Measurements from ENCODE around the gene CIPC. TPM values are rescaled to one million over a fixed set of nuclear protein-coding genes. Genes with fewer than 3 reads are reported as not detected.

Gene CIPC, protein sequence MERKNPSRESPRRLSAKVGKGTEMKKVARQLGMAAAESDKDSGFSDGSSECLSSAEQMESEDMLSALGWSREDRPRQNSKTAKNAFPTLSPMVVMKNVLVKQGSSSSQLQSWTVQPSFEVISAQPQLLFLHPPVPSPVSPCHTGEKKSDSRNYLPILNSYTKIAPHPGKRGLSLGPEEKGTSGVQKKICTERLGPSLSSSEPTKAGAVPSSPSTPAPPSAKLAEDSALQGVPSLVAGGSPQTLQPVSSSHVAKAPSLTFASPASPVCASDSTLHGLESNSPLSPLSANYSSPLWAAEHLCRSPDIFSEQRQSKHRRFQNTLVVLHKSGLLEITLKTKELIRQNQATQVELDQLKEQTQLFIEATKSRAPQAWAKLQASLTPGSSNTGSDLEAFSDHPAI
- total RNA-seq = 11.7 TPM
- polyA plus RNA-seq = 10.5 TPM
- long read RNA-seq, donor 1 = 0 reads
- long read RNA-seq, donor 2 = 0 reads
- long read RNA-seq, donor 3 = 0 reads
- long read RNA-seq, donor 4, full-length matches to known transcripts = 3 of 3 reads
- long read RNA-seq, donor 4, partial matches to known transcripts = 0 of 3 reads
- long read RNA-seq, donor 4, other reads (novel, unspliced or antisense) = 0 of 3 reads
- long read RNA-seq, donor 5, full-length matches to known transcripts = 7 of 7 reads
- long read RNA-seq, donor 5, partial matches to known transcripts = 0 of 7 reads
- long read RNA-seq, donor 5, other reads (novel, unspliced or antisense) = 0 of 7 reads
- long read RNA-seq, donor 6, full-length matches to known transcripts = 2 of 2 reads
- long read RNA-seq, donor 6, partial matches to known transcripts = 0 of 2 reads
- long read RNA-seq, donor 6, other reads (novel, unspliced or antisense) = 0 of 2 reads
- long read RNA-seq, donor 7, full-length matches to known transcripts = 4 of 4 reads
- long read RNA-seq, donor 7, partial matches to known transcripts = 0 of 4 reads
- long read RNA-seq, donor 7, other reads (novel, unspliced or antisense) = 0 of 4 reads
- long read RNA-seq, donor 8, full-length matches to known transcripts = 3 of 3 reads
- long read RNA-seq, donor 8, partial matches to known transcripts = 0 of 3 reads
- long read RNA-seq, donor 8, other reads (novel, unspliced or antisense) = 0 of 3 reads
- long read RNA-seq, donor 9, full-length matches to known transcripts = 7 of 7 reads
- long read RNA-seq, donor 9, partial matches to known transcripts = 0 of 7 reads
- long read RNA-seq, donor 9, other reads (novel, unspliced or antisense) = 0 of 7 reads
- long read RNA-seq, donor 10, full-length matches to known transcripts = 2 of 2 reads
- long read RNA-seq, donor 10, partial matches to known transcripts = 0 of 2 reads
- long read RNA-seq, donor 10, other reads (novel, unspliced or antisense) = 0 of 2 reads

DNA sequence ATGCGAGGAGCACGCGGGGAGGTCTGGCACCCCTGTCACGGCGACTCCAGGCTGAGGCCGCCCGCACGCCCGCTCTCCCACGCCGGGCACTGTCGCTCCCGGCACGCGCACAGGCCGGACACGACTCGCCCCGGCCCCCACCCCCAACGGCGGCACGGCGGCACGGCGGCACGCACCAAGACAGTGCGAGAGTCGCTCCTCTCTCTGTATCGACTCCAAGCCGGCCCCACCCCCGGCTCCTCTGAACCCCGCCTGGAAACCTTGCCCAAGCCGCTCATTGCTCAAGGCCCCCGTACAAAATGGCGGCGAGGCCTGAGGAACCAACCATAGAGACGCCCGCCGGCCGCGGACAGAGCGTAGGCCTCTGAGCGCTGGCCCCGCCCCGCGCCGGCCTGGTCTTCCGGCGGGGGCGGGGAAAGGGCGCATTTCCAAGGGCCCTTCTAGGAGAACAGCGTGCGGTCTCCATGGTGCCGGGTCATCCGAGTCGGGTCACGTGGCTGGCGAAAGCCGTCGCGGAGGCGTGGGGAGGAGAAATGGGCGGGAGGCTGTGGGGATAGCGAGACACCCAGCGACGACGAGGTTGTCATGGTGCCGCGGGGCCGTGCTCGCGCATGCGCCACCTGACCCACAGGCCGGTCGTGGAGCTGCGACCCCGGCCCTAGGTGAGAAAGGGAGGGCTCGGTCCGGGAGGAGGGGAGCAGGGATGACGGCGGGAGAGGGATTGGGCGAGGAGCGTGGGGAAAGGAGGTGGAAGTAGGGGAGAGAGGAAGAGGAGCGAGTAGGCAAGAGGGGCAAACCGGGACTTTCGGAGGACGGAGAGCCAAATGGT is at the start of gene CIPC:
Gene CIPC (plus strand): TSS at position 559 of the 829 bp plus-strand sequence. CDS start 7,451 bp downstream, outside the sequence.
- peaks cover 5 to 14% of the 10 kb centered on the region in 2 donors for H3K4me1 ChIP-seq (ENCODE audit: control insufficient read depth in 2 of 2, insufficient read depth in 2 of 2, low read length in 2 of 2)
- H3K27ac ChIP-seq (ENCODE audit: low read depth in 1 of 2, low read length in 1 of 2) = peak within 1 kb of the TSS; percentile 92 to 98
- DNase-seq (ENCODE audit: low read depth in 6 of 9, low spot score in 9 of 9) = peak; percentile 92 to 99 (median 98)
- under 1% methylated on average over 87 of the region's 87 CpGs for WGBS
- no peaks in the 10 kb centered on the region for H3K9me3 ChIP-seq (ENCODE audit: control insufficient read depth in 2 of 2, insufficient read depth in 1 of 2, low read length in 1 of 2)
- no peaks in the 10 kb centered on the region for H3K36me3 ChIP-seq (ENCODE audit: control insufficient read depth in 2 of 2, insufficient read depth in 2 of 2, low read length in 1 of 2)
- H3K4me3 ChIP-seq (ENCODE audit: low read length in 2 of 2) = peak within 1 kb of the TSS; percentile 60 to 96
- H3K27me3 ChIP-seq (ENCODE audit: control insufficient read depth in 2 of 2, insufficient read depth in 1 of 2, low read length in 1 of 2) = no peaks in the 10 kb centered on the region

DNA sequence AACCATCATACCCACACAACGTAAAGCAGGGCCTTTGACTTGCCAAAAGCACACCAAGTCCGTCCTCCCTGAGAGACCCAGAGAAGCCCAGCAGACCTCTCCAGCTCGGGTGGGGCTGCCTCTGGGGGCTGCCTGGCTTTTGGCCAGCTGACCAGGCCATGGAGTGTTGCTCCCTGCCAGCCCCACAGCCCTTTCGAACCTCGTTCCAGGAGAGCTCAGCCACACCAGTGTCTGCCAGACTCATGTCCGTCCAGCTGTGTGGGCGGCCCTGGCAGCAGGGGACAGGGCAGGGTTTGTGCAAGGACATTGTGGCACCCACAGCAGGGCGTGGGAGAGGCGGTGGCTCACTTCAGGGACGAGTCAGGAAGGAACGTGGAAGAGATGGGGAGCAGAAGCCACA is 46.9 kb upstream of the CIPC start:
- peaks cover 0 to 9% of the 10 kb centered on the region in 2 donors for H3K9me3 ChIP-seq (ENCODE audit: control insufficient read depth in 2 of 2, insufficient read depth in 1 of 2, low read length in 1 of 2)
- no peak overlapping the region for H3K27ac ChIP-seq (ENCODE audit: low read depth in 1 of 2, low read length in 1 of 2)
- peaks cover 16 to 31% of the 10 kb centered on the region in 2 donors for H3K4me1 ChIP-seq (ENCODE audit: control insufficient read depth in 2 of 2, insufficient read depth in 2 of 2, low read length in 2 of 2)
- H3K27me3 ChIP-seq (ENCODE audit: control insufficient read depth in 2 of 2, insufficient read depth in 1 of 2, low read length in 1 of 2) = no peaks in the 10 kb centered on the region
- H3K4me3 ChIP-seq (ENCODE audit: low read length in 2 of 2) = no peak overlapping the region
- no peaks in the 10 kb centered on the region for H3K36me3 ChIP-seq (ENCODE audit: control insufficient read depth in 2 of 2, insufficient read depth in 2 of 2, low read length in 1 of 2)
- WGBS = 73% methylated on average over 11 of the region's 11 CpGs
- no peak for DNase-seq (ENCODE audit: low read depth in 6 of 9, low spot score in 9 of 9)

- H3K36me3 ChIP-seq (ENCODE audit: control insufficient read depth in 2 of 2, insufficient read depth in 2 of 2, low read length in 1 of 2) = no peaks in the 10 kb centered on the region
- no peak overlapping the region for H3K27ac ChIP-seq (ENCODE audit: low read depth in 1 of 2, low read length in 1 of 2)
- WGBS = 94% methylated on average over 8 of the region's 8 CpGs
- peaks cover 0 to 14% of the 10 kb centered on the region in 2 donors for H3K9me3 ChIP-seq (ENCODE audit: control insufficient read depth in 2 of 2, insufficient read depth in 1 of 2, low read length in 1 of 2)
- H3K4me3 ChIP-seq (ENCODE audit: low read length in 2 of 2) = no peak overlapping the region
- H3K4me1 ChIP-seq (ENCODE audit: control insufficient read depth in 2 of 2, insufficient read depth in 2 of 2, low read length in 2 of 2) = peaks cover 10 to 22% of the 10 kb centered on the region in 2 donors
- no peaks in the 10 kb centered on the region for H3K27me3 ChIP-seq (ENCODE audit: control insufficient read depth in 2 of 2, insufficient read depth in 1 of 2, low read length in 1 of 2)
- no peak for DNase-seq (ENCODE audit: low read depth in 6 of 9, low spot score in 9 of 9)
These were observed 45.6 kb upstream of the CIPC start for GRCh38 chr14:77052281-77053044.

GRCh38 chr14:77053046-77053841 is 44.8 kb upstream of the CIPC start:
- Histone ChIP-seq H3K4me1 (ENCODE audit: control insufficient read depth in 2 of 2, insufficient read depth in 2 of 2, low read length in 2 of 2) (peaks cover 10 to 22% of the 10 kb centered on the region in 2 donors), H3K9me3 (ENCODE audit: control insufficient read depth in 2 of 2, insufficient read depth in 1 of 2, low read length in 1 of 2) (peaks cover 0 to 14% of the 10 kb centered on the region in 2 donors), H3K36me3 (ENCODE audit: control insufficient read depth in 2 of 2, insufficient read depth in 2 of 2, low read length in 1 of 2) (no peaks in the 10 kb centered on the region), H3K4me3 (ENCODE audit: low read length in 2 of 2) (no peak overlapping the region), H3K27ac (ENCODE audit: low read depth in 1 of 2, low read length in 1 of 2) (peak overlapping the region in 1 of 2 donors; percentile 8), H3K27me3 (ENCODE audit: control insufficient read depth in 2 of 2, insufficient read depth in 1 of 2, low read length in 1 of 2) (no peaks in the 10 kb centered on the region)
- DNase-seq (ENCODE audit: low read depth in 6 of 9, low spot score in 9 of 9) = peak in 3 of 9 donors; percentile 83 to 91 (median 90)
- 37% methylated on average over 21 of the region's 21 CpGs for WGBS

DNA sequence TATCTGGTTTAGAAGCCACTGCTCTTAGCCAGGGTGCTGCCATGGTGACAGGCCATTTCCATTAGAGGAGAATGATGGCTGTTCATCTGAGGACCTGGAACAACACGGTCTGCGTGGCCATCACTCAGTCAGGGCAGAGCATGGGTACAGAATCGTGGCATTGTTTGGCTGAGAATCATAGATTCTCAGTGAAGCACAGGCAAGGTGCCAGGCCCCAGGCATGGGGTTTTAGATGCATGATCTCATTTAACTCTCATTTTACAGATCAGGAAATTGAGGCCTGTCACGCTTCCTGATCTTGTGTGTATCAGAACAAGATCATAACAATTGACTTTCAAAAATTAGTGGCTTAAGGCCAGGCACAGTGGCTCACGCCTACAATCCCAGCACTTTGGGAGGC is 42.8 kb upstream of the CIPC start:
- WGBS = 88% methylated on average over 5 of the region's 5 CpGs
- H3K27ac ChIP-seq (ENCODE audit: low read depth in 1 of 2, low read length in 1 of 2) = no peak overlapping the region
- no peak for DNase-seq (ENCODE audit: low read depth in 6 of 9, low spot score in 9 of 9)
- H3K27me3 ChIP-seq (ENCODE audit: control insufficient read depth in 2 of 2, insufficient read depth in 1 of 2, low read length in 1 of 2) = no peaks in the 10 kb centered on the region
- H3K9me3 ChIP-seq (ENCODE audit: control insufficient read depth in 2 of 2, insufficient read depth in 1 of 2, low read length in 1 of 2) = peaks cover 0 to 12% of the 10 kb centered on the region in 2 donors
- H3K4me1 ChIP-seq (ENCODE audit: control insufficient read depth in 2 of 2, insufficient read depth in 2 of 2, low read length in 2 of 2) = peaks cover 10 to 22% of the 10 kb centered on the region in 2 donors
- no peaks in the 10 kb centered on the region for H3K36me3 ChIP-seq (ENCODE audit: control insufficient read depth in 2 of 2, insufficient read depth in 2 of 2, low read length in 1 of 2)
- H3K4me3 ChIP-seq (ENCODE audit: low read length in 2 of 2) = no peak overlapping the region

GRCh38 chr14:77055981-77056380 is 42.1 kb upstream of the CIPC start:
- H3K9me3 ChIP-seq (ENCODE audit: control insufficient read depth in 2 of 2, insufficient read depth in 1 of 2, low read length in 1 of 2) = peaks cover 0 to 12% of the 10 kb centered on the region in 2 donors
- no peak overlapping the region for H3K27ac ChIP-seq (ENCODE audit: low read depth in 1 of 2, low read length in 1 of 2)
- no peaks in the 10 kb centered on the region for H3K36me3 ChIP-seq (ENCODE audit: control insufficient read depth in 2 of 2, insufficient read depth in 2 of 2, low read length in 1 of 2)
- over 99% methylated on average over 3 of the region's 3 CpGs for WGBS
- DNase-seq (ENCODE audit: low read depth in 6 of 9, low spot score in 9 of 9) = no peak
- no peaks in the 10 kb centered on the region for H3K27me3 ChIP-seq (ENCODE audit: control insufficient read depth in 2 of 2, insufficient read depth in 1 of 2, low read length in 1 of 2)
- H3K4me1 ChIP-seq (ENCODE audit: control insufficient read depth in 2 of 2, insufficient read depth in 2 of 2, low read length in 2 of 2) = peaks cover 10 to 22% of the 10 kb centered on the region in 2 donors
- no peak overlapping the region for H3K4me3 ChIP-seq (ENCODE audit: low read length in 2 of 2)

DNA sequence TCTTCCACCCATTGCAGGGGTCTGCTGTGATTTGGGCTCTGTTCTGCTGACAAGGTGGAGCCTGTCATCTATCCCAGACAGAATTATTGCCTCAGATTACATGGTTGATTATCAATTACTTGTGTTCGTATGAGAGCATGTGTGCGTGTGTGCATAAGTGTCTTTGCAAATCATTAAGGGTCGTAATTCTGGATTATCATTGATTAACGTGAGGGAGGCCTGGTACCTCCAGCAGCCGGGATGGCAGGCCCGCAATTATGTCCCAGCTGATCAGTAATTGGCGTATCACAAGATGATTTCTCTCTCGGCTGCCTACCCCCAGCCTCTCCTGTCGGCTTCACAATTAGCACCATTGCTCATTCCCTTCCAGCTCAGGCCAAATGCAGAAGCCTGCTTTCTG is 39.9 kb upstream of the CIPC start:
- no peak overlapping the region for H3K27ac ChIP-seq (ENCODE audit: low read depth in 1 of 2, low read length in 1 of 2)
- 93% methylated on average over 9 of the region's 9 CpGs for WGBS
- peaks cover 0 to 12% of the 10 kb centered on the region in 2 donors for H3K9me3 ChIP-seq (ENCODE audit: control insufficient read depth in 2 of 2, insufficient read depth in 1 of 2, low read length in 1 of 2)
- no peak overlapping the region for H3K4me3 ChIP-seq (ENCODE audit: low read length in 2 of 2)
- H3K27me3 ChIP-seq (ENCODE audit: control insufficient read depth in 2 of 2, insufficient read depth in 1 of 2, low read length in 1 of 2) = no peaks in the 10 kb centered on the region
- no peaks in the 10 kb centered on the region for H3K36me3 ChIP-seq (ENCODE audit: control insufficient read depth in 2 of 2, insufficient read depth in 2 of 2, low read length in 1 of 2)
- peaks cover under 1 to 12% of the 10 kb centered on the region in 2 donors for H3K4me1 ChIP-seq (ENCODE audit: control insufficient read depth in 2 of 2, insufficient read depth in 2 of 2, low read length in 2 of 2)
- no peak for DNase-seq (ENCODE audit: low read depth in 6 of 9, low spot score in 9 of 9)
